Activated naive CD4-positive, alpha-beta T cell treated with anti-CD3 and anti-CD28 coated beads, Interleukin-2, amount 10 ng/mL, durations not matched to agents 7 days and 5 days (primary cell): ENCODE measurements around the gene NRAP.

Source experiments
- CTCF ChIA-PET: fragments of 350-600 bp; sonication (Branson Sonifier 250); formaldehyde crosslinking; loops from one replicate; lab custom pipeline; 2021; ENCODE audit warnings: antibody characterized with exemption; lab: Charles Lee
- DNase-seq: peaks from one replicate; pipeline ENCODE4 v3.0.0-alpha.2; 2020
- H3K27ac Mint-ChIP-seq: one replicate; pipeline ENCODE4 v1.8.0; 2021; ENCODE audit warnings: mild to moderate bottlenecking, moderate library complexity, mixed read lengths
- H3K27me3 Mint-ChIP-seq: one replicate; pipeline ENCODE4 v1.8.0; 2021; ENCODE audit warnings: mild to moderate bottlenecking, mixed read lengths
- H3K36me3 Mint-ChIP-seq: one replicate; pipeline ENCODE4 v1.8.0; 2021; ENCODE audit warnings: mixed read lengths
- H3K4me1 Mint-ChIP-seq: one replicate; pipeline ENCODE4 v1.8.0; 2021; ENCODE audit warnings: mixed read lengths
- H3K4me3 Mint-ChIP-seq: one replicate; pipeline ENCODE4 v1.8.0; 2021; ENCODE audit warnings: mild to moderate bottlenecking, moderate library complexity, mixed read lengths
- H3K9me3 Mint-ChIP-seq: one replicate; pipeline ENCODE4 v1.8.0; 2021; ENCODE audit warnings: mixed read lengths

The NRAP gene

DNA sequence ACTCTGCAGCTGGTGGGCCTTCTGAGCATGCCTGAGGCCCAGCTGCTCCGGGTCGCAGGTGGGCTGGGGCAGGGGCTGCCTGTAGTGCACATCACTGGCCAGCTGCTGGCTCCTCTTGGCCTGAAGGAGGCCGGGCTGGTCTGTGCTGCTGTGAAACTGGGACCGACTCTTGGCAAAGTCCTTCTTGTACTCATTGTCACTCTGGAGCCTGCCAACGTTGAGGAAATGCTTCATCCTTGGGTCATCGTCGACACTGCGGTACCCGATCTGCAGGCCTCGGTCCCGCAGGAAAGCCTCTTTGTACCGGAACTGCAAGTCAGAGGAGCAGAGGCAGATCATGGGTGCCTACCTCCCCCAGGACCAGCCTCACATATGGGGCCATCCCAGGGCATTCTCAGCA, 73.3 kb downstream of the NRAP start:
- CTCF ChIA-PET = no interaction called here
- no peak for DNase-seq
- H3K27me3 Mint-ChIP-seq = peaks cover 7% of the 10 kb centered on the region
- peaks cover 2% of the 10 kb centered on the region for H3K4me1 Mint-ChIP-seq
- H3K36me3 Mint-ChIP-seq = no peaks in the 10 kb centered on the region
- H3K9me3 Mint-ChIP-seq = no peaks in the 10 kb centered on the region
- H3K4me3 Mint-ChIP-seq = no peak overlapping the region
- no peak overlapping the region for H3K27ac Mint-ChIP-seq

DNA sequence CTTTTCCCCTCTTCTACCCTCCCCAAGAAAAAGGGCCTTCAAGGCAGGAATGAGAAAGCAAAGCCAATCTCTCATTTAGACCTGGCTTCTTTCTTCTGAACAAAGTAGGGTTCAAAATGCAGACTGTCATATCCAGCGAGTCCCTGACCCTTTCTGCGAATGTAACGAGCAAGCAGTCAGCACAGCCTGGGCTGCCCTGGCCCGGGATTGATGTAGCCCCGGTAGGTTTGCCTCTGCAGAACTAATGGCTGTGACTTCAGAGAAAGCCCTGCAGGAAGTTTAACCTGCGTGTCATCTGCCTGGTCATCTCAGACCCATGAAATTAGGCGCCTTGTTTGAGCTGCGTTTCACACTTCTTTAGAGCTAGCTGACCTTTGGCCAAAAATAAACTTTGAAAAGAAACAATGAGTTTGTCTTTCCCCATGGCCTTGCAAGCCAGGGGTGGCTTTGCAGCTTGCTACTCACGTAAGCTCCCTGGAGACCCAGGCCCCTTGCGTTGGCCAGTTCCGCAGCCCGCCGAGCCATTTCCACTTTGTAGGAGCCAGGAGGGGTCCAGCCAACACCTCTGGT, 74.6 kb downstream of the NRAP start:
- Mint-ChIP-seq H3K27ac (no peak overlapping the region), H3K9me3 (no peaks in the 10 kb centered on the region), H3K4me3 (no peak overlapping the region), H3K4me1 (peaks cover 2% of the 10 kb centered on the region), H3K36me3 (no peaks in the 10 kb centered on the region), H3K27me3 (peaks cover 8% of the 10 kb centered on the region)
- CTCF ChIA-PET = no interaction called here
- DNase-seq = no peak

- Mint-ChIP-seq H3K4me3 (no peak overlapping the region), H3K27me3 (peaks cover 8% of the 10 kb centered on the region), H3K9me3 (no peaks in the 10 kb centered on the region), H3K36me3 (no peaks in the 10 kb centered on the region), H3K4me1 (no peaks in the 10 kb centered on the region), H3K27ac (no peak overlapping the region)
- no peak for DNase-seq
- CTCF ChIA-PET = no interaction called here
Observed at GRCh38 chr10:113585949-113586348, 77.9 kb downstream of the NRAP start.

DNA sequence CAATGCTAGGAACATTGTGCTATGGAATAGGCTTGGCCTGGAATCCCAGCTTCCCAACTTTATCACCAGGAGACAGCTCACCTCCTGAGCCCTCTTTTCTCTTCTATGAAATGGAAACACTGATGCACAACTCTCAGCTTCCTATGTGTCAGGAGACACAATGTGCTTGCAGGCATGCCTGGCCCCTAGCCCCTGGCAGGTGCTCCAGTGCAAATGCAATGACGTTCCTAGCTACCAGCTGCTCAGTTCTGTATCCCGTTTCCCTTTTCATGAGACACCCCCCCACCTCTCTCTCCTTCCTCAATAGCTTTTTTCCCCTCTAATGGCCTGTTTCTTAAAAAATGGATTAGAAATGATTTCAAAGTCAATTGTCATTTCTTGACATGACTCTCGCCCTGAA, 80.3 kb downstream of the NRAP start:
- Mint-ChIP-seq H3K4me3 (no peak overlapping the region), H3K27me3 (peaks cover 8% of the 10 kb centered on the region), H3K36me3 (no peaks in the 10 kb centered on the region)

GRCh38 chr10:113581092-113581491, 82.7 kb downstream of the NRAP start:
- no peaks in the 10 kb centered on the region for H3K9me3 Mint-ChIP-seq
- no peak overlapping the region for H3K27ac Mint-ChIP-seq
- H3K4me3 Mint-ChIP-seq = no peak overlapping the region
- no peaks in the 10 kb centered on the region for H3K4me1 Mint-ChIP-seq
- peaks cover 8% of the 10 kb centered on the region for H3K27me3 Mint-ChIP-seq
- CTCF ChIA-PET = no interaction called here
- H3K36me3 Mint-ChIP-seq = no peaks in the 10 kb centered on the region
- DNase-seq = no peak

More for the DNA sequence above, 80.3 kb downstream of the NRAP start:
- H3K27ac Mint-ChIP-seq = no peak overlapping the region
- H3K9me3 Mint-ChIP-seq = no peaks in the 10 kb centered on the region
- CTCF ChIA-PET = interaction anchor here (0.8 kb wide), 1 partner anchor 32 kb away, joined by 3 read pairs; no protein-coding TSS in a partner anchor
- H3K4me1 Mint-ChIP-seq = no peaks in the 10 kb centered on the region
- no peak for DNase-seq

DNA sequence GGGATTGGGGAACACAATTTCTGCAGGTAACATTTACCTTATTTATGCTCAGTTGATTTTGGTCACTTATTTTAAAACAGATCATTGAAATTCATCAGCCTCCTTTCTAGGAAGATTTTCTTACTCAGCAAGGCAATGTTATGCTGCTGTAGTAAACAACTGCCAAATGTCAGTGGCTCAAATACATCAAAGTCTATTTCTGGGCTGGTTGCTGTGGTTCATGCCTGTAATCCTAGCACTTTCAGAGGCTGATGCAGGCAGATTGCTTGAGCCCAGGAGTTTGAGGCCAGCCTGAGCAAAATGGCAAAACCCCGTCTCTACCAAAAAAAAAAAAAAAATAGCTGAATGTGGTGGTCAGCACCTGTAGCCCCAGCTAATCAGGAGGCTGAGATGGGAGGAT, 85.1 kb downstream of the NRAP start:
- no peaks in the 10 kb centered on the region for H3K36me3 Mint-ChIP-seq
- no peak for DNase-seq
- no peaks in the 10 kb centered on the region for H3K9me3 Mint-ChIP-seq
- CTCF ChIA-PET = no interaction called here
- no peak overlapping the region for H3K27ac Mint-ChIP-seq
- H3K27me3 Mint-ChIP-seq = peaks cover 3% of the 10 kb centered on the region
- H3K4me3 Mint-ChIP-seq = no peak overlapping the region
- no peaks in the 10 kb centered on the region for H3K4me1 Mint-ChIP-seq

DNA sequence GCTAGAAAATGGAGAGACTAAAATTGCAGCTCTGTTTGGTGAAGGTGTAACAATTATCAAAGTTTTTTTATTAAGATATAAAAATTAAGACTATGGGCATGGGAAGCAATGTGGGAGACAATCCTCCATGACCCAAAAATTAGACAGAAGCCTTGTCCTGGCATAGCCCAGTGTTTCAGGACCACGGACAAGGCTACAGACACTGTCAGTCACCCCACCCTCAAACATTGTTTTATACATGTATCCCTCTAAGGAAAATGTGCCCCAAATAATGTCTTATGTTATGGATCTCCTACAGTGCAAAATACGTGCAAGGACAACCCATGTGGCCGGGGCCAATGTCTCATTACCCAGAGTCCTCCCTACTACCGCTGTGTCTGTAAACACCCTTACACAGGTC, 87.0 kb downstream of the NRAP start:
- CTCF ChIA-PET = interaction anchor here (1.6 kb wide), 1 partner anchor 13 kb away, joined by 5 read pairs; no protein-coding TSS in a partner anchor
- peaks cover 4% of the 10 kb centered on the region for H3K27me3 Mint-ChIP-seq
- H3K27ac Mint-ChIP-seq = no peak overlapping the region
- no peaks in the 10 kb centered on the region for H3K9me3 Mint-ChIP-seq
- H3K4me3 Mint-ChIP-seq = no peak overlapping the region
- H3K4me1 Mint-ChIP-seq = no peaks in the 10 kb centered on the region
- DNase-seq = peak; percentile 48
- H3K36me3 Mint-ChIP-seq = no peaks in the 10 kb centered on the region

DNA sequence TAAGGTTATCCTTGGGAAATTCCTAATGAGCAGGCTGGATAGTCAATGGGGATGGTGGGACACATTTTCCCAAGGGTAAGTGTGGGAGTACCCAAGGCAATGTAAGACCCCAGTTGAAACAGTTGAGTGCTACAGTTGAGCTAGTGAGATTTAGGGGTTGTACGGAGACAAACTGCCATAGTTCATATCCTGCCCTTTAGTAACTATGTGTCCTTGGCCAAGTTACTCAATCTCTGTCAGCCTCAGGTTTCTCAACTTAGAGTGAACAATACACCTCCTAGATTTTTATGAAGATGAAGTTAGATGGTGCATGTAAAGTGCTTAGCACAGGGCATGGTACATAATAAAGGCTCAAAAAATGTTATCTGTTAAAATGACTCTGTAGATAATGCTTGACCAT, 90.5 kb downstream of the NRAP start:
- Mint-ChIP-seq H3K4me1 (no peaks in the 10 kb centered on the region), H3K27ac (no peak overlapping the region), H3K27me3 (peaks cover 8% of the 10 kb centered on the region), H3K9me3 (no peaks in the 10 kb centered on the region), H3K4me3 (no peak overlapping the region), H3K36me3 (no peaks in the 10 kb centered on the region)
- DNase-seq = no peak
- CTCF ChIA-PET = interaction anchor here (1.8 kb wide), 1 partner anchor 10 kb away, joined by 7 read pairs; no protein-coding TSS in a partner anchor

DNA sequence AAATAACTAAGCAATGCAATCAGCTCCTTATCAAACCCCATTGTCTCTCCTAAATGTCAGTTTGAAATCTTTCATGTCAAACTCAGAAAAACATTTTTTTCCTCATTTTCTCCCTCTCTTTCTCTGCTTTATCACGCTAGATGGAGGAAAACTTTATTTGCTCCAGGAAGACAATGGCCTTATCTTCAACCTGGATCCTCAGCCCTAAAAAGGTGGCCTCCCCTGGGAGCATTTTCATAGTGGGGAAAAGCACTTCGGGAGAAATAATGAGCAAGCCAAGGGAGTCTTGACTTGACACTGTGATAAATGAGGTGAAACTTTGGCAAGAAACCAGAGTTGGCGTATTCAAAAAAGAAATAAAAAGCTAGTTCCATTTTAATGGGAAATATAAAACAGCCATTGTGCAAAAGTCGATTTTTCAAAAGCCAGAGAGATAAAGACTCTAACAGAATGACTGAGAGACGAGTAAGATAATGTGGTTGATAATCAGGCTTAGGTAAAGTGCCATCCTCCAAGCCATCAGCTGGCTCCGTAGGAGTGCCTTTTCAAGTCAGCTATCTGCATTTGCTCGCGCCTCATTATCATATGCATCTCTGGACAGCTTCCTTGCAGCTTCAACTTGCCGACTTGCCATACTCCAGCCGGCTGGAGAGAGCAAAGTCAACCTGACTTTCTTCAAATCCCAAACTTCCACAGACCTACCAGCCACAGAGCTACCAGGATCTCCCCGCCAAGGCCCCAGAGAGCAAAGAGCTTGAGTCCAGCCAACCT, 91.1 kb downstream of the NRAP start:
- Mint-ChIP-seq H3K27me3 (peaks cover 13% of the 10 kb centered on the region), H3K9me3 (no peaks in the 10 kb centered on the region), H3K4me1 (no peaks in the 10 kb centered on the region), H3K27ac (no peak overlapping the region), H3K4me3 (no peak overlapping the region), H3K36me3 (no peaks in the 10 kb centered on the region)
- CTCF ChIA-PET = no interaction called here
- no peak for DNase-seq

GRCh38 chr10:113569576-113569975, 94.3 kb downstream of the NRAP start:
- CTCF ChIA-PET = interaction anchor here (1.4 kb wide), 1 partner anchor 52 kb away, joined by 3 read pairs; no protein-coding TSS in a partner anchor
- Mint-ChIP-seq H3K4me1 (no peaks in the 10 kb centered on the region), H3K27ac (no peak overlapping the region), H3K36me3 (no peaks in the 10 kb centered on the region), H3K9me3 (no peaks in the 10 kb centered on the region), H3K27me3 (peaks cover 13% of the 10 kb centered on the region), H3K4me3 (no peak overlapping the region)
- DNase-seq = no peak

GRCh38 chr10:113566888-113567287, 97.0 kb downstream of the NRAP start:
- DNase-seq = no peak
- Mint-ChIP-seq H3K27me3 (peaks cover 15% of the 10 kb centered on the region), H3K27ac (no peak overlapping the region), H3K4me1 (peaks cover 4% of the 10 kb centered on the region), H3K9me3 (no peaks in the 10 kb centered on the region), H3K4me3 (no peak overlapping the region), H3K36me3 (no peaks in the 10 kb centered on the region)
- CTCF ChIA-PET = no interaction called here

DNA sequence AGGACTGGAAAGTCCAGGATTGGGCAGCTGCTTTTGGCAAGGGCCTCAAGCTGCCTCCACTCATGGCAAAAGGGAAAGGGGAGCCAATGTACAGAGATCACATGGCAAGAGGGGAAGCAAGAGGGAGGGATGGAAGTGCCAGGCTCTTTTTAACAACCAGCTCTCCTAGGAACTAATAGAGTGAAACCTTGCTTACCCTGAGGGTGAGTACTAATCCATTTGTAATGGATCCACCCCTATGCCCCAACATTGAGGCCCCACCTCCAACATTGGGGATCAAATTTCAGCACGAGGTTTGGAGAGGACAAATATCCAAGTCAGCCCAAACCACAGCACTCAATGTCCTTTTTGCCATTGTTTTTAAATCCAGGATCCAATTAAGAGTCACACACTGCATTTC, 98.5 kb downstream of the NRAP start:
- DNase-seq = no peak
- H3K27ac Mint-ChIP-seq = no peak overlapping the region
- CTCF ChIA-PET = no interaction called here
- no peak overlapping the region for H3K4me3 Mint-ChIP-seq
- no peaks in the 10 kb centered on the region for H3K9me3 Mint-ChIP-seq
- peaks cover 4% of the 10 kb centered on the region for H3K4me1 Mint-ChIP-seq
- peaks cover 15% of the 10 kb centered on the region for H3K27me3 Mint-ChIP-seq
- H3K36me3 Mint-ChIP-seq = no peaks in the 10 kb centered on the region

DNA sequence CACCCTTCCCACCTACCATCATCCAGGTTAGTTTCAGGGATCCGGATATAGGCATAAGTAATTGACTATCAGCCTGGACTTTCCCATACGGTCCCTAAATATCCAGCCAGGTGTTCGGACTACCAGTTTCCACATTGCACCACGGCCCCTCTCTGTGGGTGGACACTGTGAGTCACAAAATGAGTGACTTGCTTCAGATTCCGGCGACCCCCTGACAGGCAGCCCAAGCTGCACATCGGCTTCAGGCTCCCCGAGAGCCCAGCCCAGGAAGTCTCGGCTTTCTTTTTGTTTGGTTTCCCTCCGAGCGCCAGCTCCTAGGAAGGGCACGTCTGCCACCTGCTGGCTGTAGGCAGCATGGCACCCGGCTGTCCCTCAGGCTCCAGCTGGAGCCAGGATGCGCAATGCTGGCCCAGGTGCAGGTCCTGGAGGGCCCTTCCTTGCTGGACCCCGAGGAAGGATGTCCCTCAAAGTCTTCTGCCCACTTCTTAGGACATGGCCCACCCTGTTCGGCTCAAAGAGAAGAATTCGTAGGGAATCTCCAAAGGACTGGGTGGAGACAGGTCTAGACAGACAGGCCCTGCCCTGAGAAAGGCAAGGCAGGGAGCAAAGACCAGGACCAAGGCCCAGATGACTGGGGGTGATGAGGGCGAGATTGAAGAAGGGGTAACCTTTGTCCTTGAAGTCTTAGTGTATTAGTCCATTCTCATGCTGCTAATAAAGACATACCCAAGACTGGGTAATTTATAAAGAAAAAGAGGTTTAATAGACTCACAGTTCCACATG, 100.3 kb downstream of the NRAP start:
- CTCF ChIA-PET = interaction anchor here (0.6 to 2.3 kb wide), 12 partner anchors 8 to 1091 kb away, joined by 3 to 9 read pairs (median 4); no protein-coding TSS in a partner anchor
- peaks cover 4% of the 10 kb centered on the region for H3K4me1 Mint-ChIP-seq
- H3K4me3 Mint-ChIP-seq = peak overlapping the region; percentile 51
- H3K27me3 Mint-ChIP-seq = peaks cover 28% of the 10 kb centered on the region
- H3K9me3 Mint-ChIP-seq = no peaks in the 10 kb centered on the region
- peak; percentile 79 for DNase-seq
- no peaks in the 10 kb centered on the region for H3K36me3 Mint-ChIP-seq
- H3K27ac Mint-ChIP-seq = no peak overlapping the region

DNA sequence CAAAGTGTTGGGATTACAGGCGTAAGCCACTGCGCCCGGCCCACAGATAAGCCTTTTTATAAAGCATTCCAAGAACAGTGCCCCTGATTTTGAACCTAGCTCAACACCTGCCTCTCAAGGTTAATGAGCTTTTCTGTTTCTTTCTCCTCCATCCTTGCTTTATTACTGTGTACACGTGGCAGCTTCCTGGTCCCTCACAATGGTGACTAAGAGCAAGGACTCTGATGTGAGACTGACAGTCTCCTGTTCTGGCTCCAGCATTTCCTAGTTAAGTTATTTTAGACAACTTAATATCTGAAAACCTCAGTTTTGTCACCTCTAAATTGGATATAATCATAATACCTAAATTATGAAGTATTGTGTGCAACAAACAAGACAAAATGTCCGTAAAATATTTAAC, 101.1 kb downstream of the NRAP start:
- Mint-ChIP-seq H3K9me3 (no peaks in the 10 kb centered on the region), H3K4me1 (peaks cover 7% of the 10 kb centered on the region), H3K27ac (no peak overlapping the region), H3K27me3 (peaks cover 30% of the 10 kb centered on the region), H3K4me3 (no peak overlapping the region), H3K36me3 (no peaks in the 10 kb centered on the region)
- CTCF ChIA-PET = interaction anchor here (0.8 to 2.3 kb wide), 9 partner anchors 12 to 1091 kb away, joined by 3 to 9 read pairs (median 4); no protein-coding TSS in a partner anchor
- no peak for DNase-seq
